ENCODE measurements around the gene RAB13. TPM values are rescaled to one million over a fixed set of nuclear protein-coding genes. Genes with fewer than 3 reads are reported as not detected.

Gene RAB13
- total and polyA plus RNA-seq, 2 of the 8 experiments (the other 6 are each of a cell fraction or from before 2014, with no cell fraction given) = 70.5 to 157 TPM

DNA sequence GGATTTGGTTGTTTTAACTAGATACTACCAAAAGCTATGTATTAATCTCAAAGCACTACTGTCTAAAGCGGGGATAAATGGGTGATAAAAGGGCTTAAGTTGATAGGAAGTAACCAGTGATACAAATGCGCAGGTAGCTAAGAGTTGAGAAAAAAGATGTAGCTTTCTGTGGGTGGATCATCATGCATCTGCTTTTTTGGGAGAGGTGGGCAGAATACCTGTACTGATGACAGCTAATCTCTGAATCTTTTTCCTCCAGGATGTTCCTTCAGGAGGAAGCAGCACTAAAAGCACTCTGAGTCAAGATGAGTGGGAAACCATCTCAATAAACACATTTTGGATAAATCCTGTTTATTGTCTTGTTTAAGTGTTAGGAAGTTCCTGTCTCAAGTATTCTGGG is 5.7 kb upstream of the RAB13 start:
- Histone ChIP-seq H3K9ac (replicated peaks in 1 of 4; ENCODE audit: extremely low read depth in 1 of 4, low read depth in 3 of 4, low read length in 3 of 4) (peak overlapping the region in 2 of 4 experiments; percentile 2 to 98; a peak in 2 of 7 replicates), H4K20me1 (replicated peaks in 1 of 2; ENCODE audit: control insufficient read depth in 1 of 2, insufficient read depth in 2 of 2, low read length in 2 of 2) (peaks cover 0 to 8% of the 10 kb centered on the region in 2 experiments), H3K27me3 (replicated peaks in 1 of 4; ENCODE audit: control insufficient read depth in 3 of 4, extremely low read depth in 1 of 4, insufficient read depth in 3 of 4, low read length in 3 of 4) (no peaks in the 10 kb centered on the region), H3K23me2 (ENCODE audit: low read depth, low read length) (peaks cover 9% of the 10 kb centered on the region), H3K23ac (ENCODE audit: insufficient read length) (no peak overlapping the region), H4K8ac (ENCODE audit: extremely low read depth, insufficient read depth, low read length) (no peak overlapping the region), H3K56ac (replicated peaks; ENCODE audit: insufficient read length, low read depth, low read length) (no peak overlapping the region), H3K36me3 (ENCODE audit: control insufficient read depth in 2 of 4, insufficient read depth in 4 of 4, low read length in 3 of 4) (peaks cover 14 to 45% (median 28%) of the 10 kb centered on the region in 4 experiments), H3K14ac (ENCODE audit: insufficient read length) (no peak overlapping the region), H2BK12ac (ENCODE audit: low read depth, low read length) (no peak overlapping the region), H3K79me1 (ENCODE audit: low read depth, low read length) (no peaks in the 10 kb centered on the region), H3K9me3 (ENCODE audit: insufficient read depth in 2 of 2, low read depth in 1 of 2, low read length in 1 of 2) (peaks cover 0 to 3% of the 10 kb centered on the region in 2 experiments; a peak in 1 of 4 replicates), H2AK5ac (ENCODE audit: low read depth, low read length) (no peak overlapping the region), H2BK120ac (replicated peaks; ENCODE audit: low read depth, low read length) (no peak overlapping the region), H3K4me1 (replicated peaks in 1 of 4; ENCODE audit: control insufficient read depth in 3 of 4, insufficient read depth in 4 of 4, low read length in 3 of 4) (peaks cover 0 to 8% (median 3%) of the 10 kb centered on the region in 4 experiments; a peak in 4 of 7 replicates), H3K4ac (replicated peaks; ENCODE audit: insufficient read length, low read depth, low read length) (no peak overlapping the region), H3K79me2 (ENCODE audit: control insufficient read depth in 1 of 2, insufficient read depth in 2 of 2, low read length in 2 of 2) (peaks cover 0 to 19% of the 10 kb centered on the region in 2 experiments; a peak in 3 of 4 replicates), H2BK15ac (ENCODE audit: low read length) (no peak overlapping the region), H3K27ac (ENCODE audit: low read depth, low read length) (peak overlapping the region; percentile 59; the same call in 1 of the 2 replicates), H2AFZ (ENCODE audit: low read length) (no peak overlapping the region), H4K91ac (replicated peaks; ENCODE audit: insufficient read length, low read length) (no peak overlapping the region), H2BK20ac (ENCODE audit: low read length) (no peak overlapping the region), H4K5ac (ENCODE audit: insufficient read length, low read depth, low read length) (no peak overlapping the region), H3K4me3 (ENCODE audit: extremely low read depth in 1 of 4, insufficient read depth in 2 of 4, low read depth in 3 of 4, low read length in 4 of 4) (peak overlapping the region; percentile 78 to 95 (median 87); a peak in 7 of 8 replicates), H3K4me2 (ENCODE audit: insufficient read depth in 1 of 2, low read depth in 2 of 2, low read length in 2 of 2) (peak overlapping the region; percentile 75 to 91), H3K18ac (ENCODE audit: extremely low read depth, low read length) (no peak overlapping the region), H2BK5ac (ENCODE audit: low read depth, low read length) (no peak overlapping the region)
- no peak for DNase-seq (ENCODE audit: low read depth in 1 of 2, low spot score in 2 of 2)
- CTCF ChIA-PET (ENCODE audit: partially characterized antibody) = interaction anchor here (1.2 kb wide), 1 partner anchor 8 kb away, joined by 5 read pairs; no protein-coding TSS in a partner anchor
- POLR2A ChIA-PET (ENCODE audit: partially characterized antibody) = interaction anchor here (0.7 to 13.2 kb wide), 30 partner anchors 10 to 315 kb away, joined by 3 to 454 read pairs (median 12); partner anchors contain the start of genes CREB3L4, CRTC2, DENND4B and GATAD2B
- 91% methylated on average over 2 of the region's 2 CpGs; no CpG with 5 or more reads in 1 of the 2 experiments for WGBS, 2 experiments (ENCODE audit: extremely low coverage in 1 of 2, insufficient coverage in 1 of 2, insufficient read length in 1 of 2, insufficient replicate concordance in 2 of 2, low coverage in 1 of 2, low lambda C conversion rate in 2 of 2, missing lambda C conversion rate in 1 of 2)
- FAIRE-seq = no peak
- TF ChIP-seq USF2 (IDR thresholded peaks at IDR 0.05; ENCODE audit: low read length) (no peak), JUND (IDR thresholded peaks at IDR 0.05; ENCODE audit: low read length) (no peak), EP300 (IDR thresholded peaks at IDR 0.05; ENCODE audit: borderline replicate concordance in 1 of 2, low read depth in 2 of 2, low read length in 2 of 2) (no peak), POLR2AphosphoS5 (IDR thresholded peaks at IDR 0.05; ENCODE audit: low read depth, low read length) (no peak), HDAC2 (IDR thresholded peaks at IDR 0.05; ENCODE audit: borderline replicate concordance in 1 of 2, low read depth in 2 of 2, low read length in 2 of 2) (no peak), TAF1 (IDR thresholded peaks at IDR 0.05; ENCODE audit: low read depth, low read length) (no peak)
- TF ChIP-seq, protein P1, sequence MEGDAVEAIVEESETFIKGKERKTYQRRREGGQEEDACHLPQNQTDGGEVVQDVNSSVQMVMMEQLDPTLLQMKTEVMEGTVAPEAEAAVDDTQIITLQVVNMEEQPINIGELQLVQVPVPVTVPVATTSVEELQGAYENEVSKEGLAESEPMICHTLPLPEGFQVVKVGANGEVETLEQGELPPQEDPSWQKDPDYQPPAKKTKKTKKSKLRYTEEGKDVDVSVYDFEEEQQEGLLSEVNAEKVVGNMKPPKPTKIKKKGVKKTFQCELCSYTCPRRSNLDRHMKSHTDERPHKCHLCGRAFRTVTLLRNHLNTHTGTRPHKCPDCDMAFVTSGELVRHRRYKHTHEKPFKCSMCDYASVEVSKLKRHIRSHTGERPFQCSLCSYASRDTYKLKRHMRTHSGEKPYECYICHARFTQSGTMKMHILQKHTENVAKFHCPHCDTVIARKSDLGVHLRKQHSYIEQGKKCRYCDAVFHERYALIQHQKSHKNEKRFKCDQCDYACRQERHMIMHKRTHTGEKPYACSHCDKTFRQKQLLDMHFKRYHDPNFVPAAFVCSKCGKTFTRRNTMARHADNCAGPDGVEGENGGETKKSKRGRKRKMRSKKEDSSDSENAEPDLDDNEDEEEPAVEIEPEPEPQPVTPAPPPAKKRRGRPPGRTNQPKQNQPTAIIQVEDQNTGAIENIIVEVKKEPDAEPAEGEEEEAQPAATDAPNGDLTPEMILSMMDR (IDR thresholded peaks at IDR 0.05; ENCODE audit: control extremely low read depth in 1 of 3, insufficient read depth in 1 of 3, low read depth in 1 of 3, low read length in 3 of 3) = no peak
- TF ChIP-seq, protein P2, sequence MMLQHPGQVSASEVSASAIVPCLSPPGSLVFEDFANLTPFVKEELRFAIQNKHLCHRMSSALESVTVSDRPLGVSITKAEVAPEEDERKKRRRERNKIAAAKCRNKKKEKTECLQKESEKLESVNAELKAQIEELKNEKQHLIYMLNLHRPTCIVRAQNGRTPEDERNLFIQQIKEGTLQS (IDR thresholded peaks at IDR 0.05; ENCODE audit: insufficient read depth, low read depth, low read length) = no peak

Measured in H1 (cell line).